ENCODE data around the gene TRPV4.

GRCh38 chr12:109789526-109790048, 43.6 kb downstream of the TRPV4 start:
- TF ChIP-seq CTCF (IDR thresholded peaks at IDR 0.05 in 2 of 3, conservative IDR thresholded peaks at IDR 0.05 in 1 of 3; ENCODE audit: insufficient read depth in 2 of 3, low read depth in 1 of 3, low read length in 3 of 3) (no peak), ZNF282 (CRISPR knock-in tag; IDR thresholded peaks at IDR 0.05) (no peak), HDAC1 (IDR thresholded peaks at IDR 0.05) (no peak), YBX1 (IDR thresholded peaks at IDR 0.05) (no peak)
